H1 (cell line): ENCODE data around the gene DEFB123.

ENCODE experiments used
- CTCF ChIP-seq, 3 experiments: IDR thresholded peaks; 1 replicate in 2 of 3; 2 replicates in 1 of 3; pipeline versions ENCODE4 v1.5.1 to v1.6.1; 2011; ENCODE audit warnings: low read length in 3 of 3, mild to moderate bottlenecking in 3 of 3, inconsistent platforms in 2 of 3, low read depth in 1 of 3, moderate library complexity in 1 of 3; ENCODE audit not compliant: insufficient read depth in 1 of 3; ENCODE audit errors: control extremely low read depth in 1 of 3
- EZH2 ChIP-seq: fragments of 200-600 bp; sonication (generic); IDR thresholded peaks from 2 replicates; pipeline ENCODE4 v1.7.1; 2012; ENCODE audit warnings: low read depth, mild to moderate bottlenecking, moderate library complexity, low read length, inconsistent platforms; ENCODE audit not compliant: severe bottlenecking
- GABPA ChIP-seq: IDR thresholded peaks from 2 replicates; pipeline ENCODE4 v1.6.1; 2011; ENCODE audit warnings: mild to moderate bottlenecking, low read length, moderate library complexity, borderline replicate concordance; ENCODE audit not compliant: insufficient read depth
- JUN ChIP-seq: IDR thresholded peaks from 2 replicates; pipeline ENCODE4 v1.6.1; 2011; ENCODE audit warnings: low read depth, mild to moderate bottlenecking, improper control_type of control experiment, low read length
- POLR2A ChIP-seq, 2 experiments: IDR thresholded peaks; 1 replicate in 1 of 2; 2 replicates in 1 of 2; pipeline ENCODE4 v1.6.1; 2011; ENCODE audit warnings: low read depth in 2 of 2, low read length in 2 of 2, mild to moderate bottlenecking in 2 of 2; ENCODE audit errors: control extremely low read depth in 1 of 2
- SIN3A ChIP-seq, 2 experiments: IDR thresholded peaks in 1 of 2; conservative IDR thresholded peaks in 1 of 2; 2 replicates each; pipeline ENCODE4 v1.6.1; 2011 to 2012; ENCODE audit warnings: low read length in 2 of 2, improper control_type of control experiment in 1 of 2, low read depth in 1 of 2, mild to moderate bottlenecking in 1 of 2
- SUZ12 ChIP-seq: fragments of 200-600 bp; sonication (generic); IDR thresholded peaks from 2 replicates; pipeline ENCODE4 v1.6.1; 2012; ENCODE audit warnings: mild to moderate bottlenecking, inconsistent platforms, low read length, moderate library complexity, mixed read lengths

GRCh38 chr20:31430568-31431115 is 9.8 kb upstream of the DEFB123 start:
- TF ChIP-seq EZH2 (no peak), CTCF (IDR thresholded peaks at IDR 0.05; ENCODE audit: control extremely low read depth in 1 of 3, insufficient read depth in 1 of 3, low read depth in 1 of 3, low read length in 3 of 3) (no peak), POLR2A (IDR thresholded peaks at IDR 0.05; ENCODE audit: control extremely low read depth in 1 of 2, low read depth in 2 of 2, low read length in 2 of 2) (no peak), JUN (no peak), GABPA (no peak), SUZ12 (no peak), SIN3A (conservative IDR thresholded peaks at IDR 0.05 in 1 of 2, IDR thresholded peaks at IDR 0.05 in 1 of 2; ENCODE audit: low read depth in 1 of 2, low read length in 2 of 2) (no peak)
